ENCODE measurements around the gene ATG16L1.

Gene ATG16L1

GRCh38 chr2:233233618-233234230 is 17.7 kb upstream of the ATG16L1 start:
- H3K27ac ChIP-seq (ENCODE audit: low read depth, low read length) = no peak overlapping the region
- H3K9ac ChIP-seq (ENCODE audit: low read length) = no peak overlapping the region
- no peak overlapping the region for H4K8ac ChIP-seq (ENCODE audit: low read depth, low read length)
- no peak overlapping the region for H4K5ac ChIP-seq (ENCODE audit: low read length)
- no CpG with 5 or more reads among the region's 4 CpGs for WGBS (ENCODE audit: extremely low coverage, insufficient coverage, low lambda C conversion rate)
- H3K27me3 ChIP-seq (ENCODE audit: insufficient read depth, low read length, poor library complexity) = no peaks in the 10 kb centered on the region
- no peak overlapping the region for H3K4me3 ChIP-seq (ENCODE audit: low read length)
- H3K4me1 ChIP-seq (ENCODE audit: control insufficient read depth, low read depth, low read length) = no peaks in the 10 kb centered on the region
- H3K4me2 ChIP-seq (ENCODE audit: low read length) = no peak overlapping the region
- no peaks in the 10 kb centered on the region for H3K79me1 ChIP-seq (ENCODE audit: low read length)
- no peak for DNase-seq
- H3K4ac ChIP-seq (ENCODE audit: low read depth, low read length) = no peak overlapping the region
- no peaks in the 10 kb centered on the region for H3K79me2 ChIP-seq (ENCODE audit: control insufficient read depth, insufficient read depth, low read length)
- H2BK5ac ChIP-seq (ENCODE audit: low read length) = no peak overlapping the region
- H2BK15ac ChIP-seq (replicated peaks; ENCODE audit: low read depth) = no peak overlapping the region
- no peak overlapping the region for H3K23ac ChIP-seq (ENCODE audit: low read length)
- H2BK120ac ChIP-seq (ENCODE audit: low read depth, low read length) = no peak overlapping the region
- no peak overlapping the region for H3K56ac ChIP-seq (ENCODE audit: low read length)
- H2AK5ac ChIP-seq (ENCODE audit: low read length) = no peak overlapping the region
- no peak overlapping the region for H3K18ac ChIP-seq (ENCODE audit: low read length)
- H3K36me3 ChIP-seq (ENCODE audit: control insufficient read depth, insufficient read depth, low read length) = no peaks in the 10 kb centered on the region

- 100% methylated on average over 1 of the region's 2 CpGs for WGBS (ENCODE audit: extremely low coverage, insufficient coverage, low lambda C conversion rate)
- no peaks in the 10 kb centered on the region for H3K4me1 ChIP-seq (ENCODE audit: control insufficient read depth, low read depth, low read length)
- no peak overlapping the region for H2BK120ac ChIP-seq (ENCODE audit: low read depth, low read length)
- H3K36me3 ChIP-seq (ENCODE audit: control insufficient read depth, insufficient read depth, low read length) = no peaks in the 10 kb centered on the region
- H3K27ac ChIP-seq (ENCODE audit: low read depth, low read length) = no peak overlapping the region
- no peak overlapping the region for H4K5ac ChIP-seq (ENCODE audit: low read length)
- H3K79me1 ChIP-seq (ENCODE audit: low read length) = no peaks in the 10 kb centered on the region
- H3K56ac ChIP-seq (ENCODE audit: low read length) = no peak overlapping the region
- H2AK5ac ChIP-seq (ENCODE audit: low read length) = no peak overlapping the region
- DNase-seq = no peak
- no peak overlapping the region for H3K23ac ChIP-seq (ENCODE audit: low read length)
- no peak overlapping the region for H4K8ac ChIP-seq (ENCODE audit: low read depth, low read length)
- no peak overlapping the region for H3K4ac ChIP-seq (ENCODE audit: low read depth, low read length)
- no peak overlapping the region for H3K4me3 ChIP-seq (ENCODE audit: low read length)
- no peak overlapping the region for H3K9ac ChIP-seq (ENCODE audit: low read length)
- H3K79me2 ChIP-seq (ENCODE audit: control insufficient read depth, insufficient read depth, low read length) = no peaks in the 10 kb centered on the region
- H3K27me3 ChIP-seq (ENCODE audit: insufficient read depth, low read length, poor library complexity) = no peaks in the 10 kb centered on the region
- no peak overlapping the region for H3K18ac ChIP-seq (ENCODE audit: low read length)
- H2BK15ac ChIP-seq (replicated peaks; ENCODE audit: low read depth) = no peak overlapping the region
- H2BK5ac ChIP-seq (ENCODE audit: low read length) = no peak overlapping the region
- no peak overlapping the region for H3K4me2 ChIP-seq (ENCODE audit: low read length)
Observed at GRCh38 chr2:233234264-233234663, 17.2 kb upstream of the ATG16L1 start.

GRCh38 chr2:233234996-233235395 is 16.5 kb upstream of the ATG16L1 start:
- H4K5ac ChIP-seq (ENCODE audit: low read length) = no peak overlapping the region
- H2AK5ac ChIP-seq (ENCODE audit: low read length) = no peak overlapping the region
- H3K56ac ChIP-seq (ENCODE audit: low read length) = no peak overlapping the region
- no peak overlapping the region for H3K18ac ChIP-seq (ENCODE audit: low read length)
- H3K9ac ChIP-seq (ENCODE audit: low read length) = no peak overlapping the region
- H3K27ac ChIP-seq (ENCODE audit: low read depth, low read length) = no peak overlapping the region
- H3K4ac ChIP-seq (ENCODE audit: low read depth, low read length) = no peak overlapping the region
- no peaks in the 10 kb centered on the region for H3K36me3 ChIP-seq (ENCODE audit: control insufficient read depth, insufficient read depth, low read length)
- H2BK120ac ChIP-seq (ENCODE audit: low read depth, low read length) = no peak overlapping the region
- no peak overlapping the region for H3K4me2 ChIP-seq (ENCODE audit: low read length)
- no peak overlapping the region for H4K8ac ChIP-seq (ENCODE audit: low read depth, low read length)
- no peak overlapping the region for H2BK5ac ChIP-seq (ENCODE audit: low read length)
- H3K23ac ChIP-seq (ENCODE audit: low read length) = no peak overlapping the region
- no peaks in the 10 kb centered on the region for H3K79me1 ChIP-seq (ENCODE audit: low read length)
- no peak overlapping the region for H3K4me3 ChIP-seq (ENCODE audit: low read length)
- DNase-seq = no peak
- no CpG with 5 or more reads among the region's 3 CpGs for WGBS (ENCODE audit: extremely low coverage, insufficient coverage, low lambda C conversion rate)
- no peak overlapping the region for H2BK15ac ChIP-seq (replicated peaks; ENCODE audit: low read depth)
- H3K4me1 ChIP-seq (ENCODE audit: control insufficient read depth, low read depth, low read length) = no peaks in the 10 kb centered on the region
- H3K27me3 ChIP-seq (ENCODE audit: insufficient read depth, low read length, poor library complexity) = no peaks in the 10 kb centered on the region
- H3K79me2 ChIP-seq (ENCODE audit: control insufficient read depth, insufficient read depth, low read length) = no peaks in the 10 kb centered on the region

- H3K4me3 ChIP-seq (ENCODE audit: low read length) = no peak overlapping the region
- no CpG with 5 or more reads among the region's 9 CpGs for WGBS (ENCODE audit: extremely low coverage, insufficient coverage, low lambda C conversion rate)
- peak; percentile 67 for DNase-seq
- no peak overlapping the region for H3K4me2 ChIP-seq (ENCODE audit: low read length)
- no peak overlapping the region for H2BK5ac ChIP-seq (ENCODE audit: low read length)
- no peak overlapping the region for H3K56ac ChIP-seq (ENCODE audit: low read length)
- no peaks in the 10 kb centered on the region for H3K27me3 ChIP-seq (ENCODE audit: insufficient read depth, low read length, poor library complexity)
- H2BK120ac ChIP-seq (ENCODE audit: low read depth, low read length) = no peak overlapping the region
- no peak overlapping the region for H4K5ac ChIP-seq (ENCODE audit: low read length)
- no peak overlapping the region for H3K27ac ChIP-seq (ENCODE audit: low read depth, low read length)
- H3K79me1 ChIP-seq (ENCODE audit: low read length) = no peaks in the 10 kb centered on the region
- no peaks in the 10 kb centered on the region for H3K79me2 ChIP-seq (ENCODE audit: control insufficient read depth, insufficient read depth, low read length)
- H3K4me1 ChIP-seq (ENCODE audit: control insufficient read depth, low read depth, low read length) = no peaks in the 10 kb centered on the region
- no peak overlapping the region for H3K4ac ChIP-seq (ENCODE audit: low read depth, low read length)
- H2AK5ac ChIP-seq (ENCODE audit: low read length) = no peak overlapping the region
- no peak overlapping the region for H2BK15ac ChIP-seq (replicated peaks; ENCODE audit: low read depth)
- H3K18ac ChIP-seq (ENCODE audit: low read length) = no peak overlapping the region
- no peak overlapping the region for H4K8ac ChIP-seq (ENCODE audit: low read depth, low read length)
- H3K36me3 ChIP-seq (ENCODE audit: control insufficient read depth, insufficient read depth, low read length) = no peaks in the 10 kb centered on the region
- H3K23ac ChIP-seq (ENCODE audit: low read length) = no peak overlapping the region
- no peak overlapping the region for H3K9ac ChIP-seq (ENCODE audit: low read length)
Observed at GRCh38 chr2:233235977-233236376, 15.5 kb upstream of the ATG16L1 start.

- Histone ChIP-seq H3K9ac (ENCODE audit: low read length) (no peak overlapping the region), H4K5ac (ENCODE audit: low read length) (no peak overlapping the region), H3K4me2 (ENCODE audit: low read length) (no peak overlapping the region), H3K4me3 (ENCODE audit: low read length) (no peak overlapping the region), H2BK15ac (replicated peaks; ENCODE audit: low read depth) (no peak overlapping the region), H3K79me1 (ENCODE audit: low read length) (no peaks in the 10 kb centered on the region), H3K18ac (ENCODE audit: low read length) (no peak overlapping the region), H3K56ac (ENCODE audit: low read length) (no peak overlapping the region), H2BK120ac (ENCODE audit: low read depth, low read length) (no peak overlapping the region), H2AK5ac (ENCODE audit: low read length) (no peak overlapping the region), H3K36me3 (ENCODE audit: control insufficient read depth, insufficient read depth, low read length) (no peaks in the 10 kb centered on the region), H4K8ac (ENCODE audit: low read depth, low read length) (no peak overlapping the region), H3K4ac (ENCODE audit: low read depth, low read length) (no peak overlapping the region), H3K27me3 (ENCODE audit: insufficient read depth, low read length, poor library complexity) (no peaks in the 10 kb centered on the region), H3K23ac (ENCODE audit: low read length) (no peak overlapping the region), H3K27ac (ENCODE audit: low read depth, low read length) (no peak overlapping the region), H3K4me1 (ENCODE audit: control insufficient read depth, low read depth, low read length) (no peaks in the 10 kb centered on the region), H3K79me2 (ENCODE audit: control insufficient read depth, insufficient read depth, low read length) (no peaks in the 10 kb centered on the region), H2BK5ac (ENCODE audit: low read length) (no peak overlapping the region)
- DNase-seq = no peak
- no CpG with 5 or more reads among the region's 7 CpGs for WGBS (ENCODE audit: extremely low coverage, insufficient coverage, low lambda C conversion rate)
Observed at GRCh38 chr2:233236820-233237589, 14.5 kb upstream of the ATG16L1 start.

Measured in mesendoderm (in vitro differentiated cells).